ENCODE results near the gene MRPS24.
A peak's percentile ranks its signal among the peaks of the same experiment; 100 is the strongest.
"Not testable (repeated sequence)": the region's sequence is repeated elsewhere in the genome, so short reads cannot be mapped to it uniquely, and the experiment has no call there.

MRPS24 gene

GRCh38 chr7:43850348-43851116 is 18.8 kb downstream of the MRPS24 start:
- DNase-seq: no peak
- in situ Hi-C loops (cut with HindIII; ENCODE audit: low pct_ligation_motif_present, low pct_unique_long_range_greater_than_20kb, low sequenced_read_pairs): no loop called here

GRCh38 chr7:43849047-43849446 is 20.3 kb downstream of the MRPS24 start:
- no peak for DNase-seq
- in situ Hi-C loops (cut with HindIII; ENCODE audit: low pct_ligation_motif_present, low pct_unique_long_range_greater_than_20kb, low sequenced_read_pairs): loop anchor here (25.0 kb wide), 1 partner anchor 262 kb away; the partner anchor contains the start of gene STK17A

GRCh38 chr7:43847496-43847895 is 21.8 kb downstream of the MRPS24 start:
- in situ Hi-C loops (cut with HindIII; ENCODE audit: low pct_ligation_motif_present, low pct_unique_long_range_greater_than_20kb, low sequenced_read_pairs): loop anchor here (25.0 kb wide), 1 partner anchor 260 kb away; the partner anchor contains the start of gene STK17A

GRCh38 chr7:43844662-43845061 is 24.7 kb downstream of the MRPS24 start:
- no peak for DNase-seq
- in situ Hi-C loops (cut with HindIII; ENCODE audit: low pct_ligation_motif_present, low pct_unique_long_range_greater_than_20kb, low sequenced_read_pairs): loop anchor here (25.0 kb wide), 1 partner anchor 257 kb away; the partner anchor contains the start of gene STK17A

More at GRCh38 chr7:43847496-43847895, 21.8 kb downstream of the MRPS24 start:
- no peak for DNase-seq

- in situ Hi-C loops (cut with HindIII; ENCODE audit: low pct_ligation_motif_present, low pct_unique_long_range_greater_than_20kb, low sequenced_read_pairs): loop anchor here (25.0 kb wide), 1 partner anchor 257 kb away; the partner anchor contains the start of gene STK17A
- no peak for DNase-seq
Observed at GRCh38 chr7:43844257-43844656, 25.1 kb downstream of the MRPS24 start.

GRCh38 chr7:43843296-43843695 is 26.0 kb downstream of the MRPS24 start:
- in situ Hi-C loops (cut with HindIII; ENCODE audit: low pct_ligation_motif_present, low pct_unique_long_range_greater_than_20kb, low sequenced_read_pairs): loop anchor here (25.0 kb wide), 1 partner anchor 256 kb away; the partner anchor contains the start of gene STK17A
- DNase-seq: no peak

- in situ Hi-C loops (cut with HindIII; ENCODE audit: low pct_ligation_motif_present, low pct_unique_long_range_greater_than_20kb, low sequenced_read_pairs): loop anchor here (25.0 kb wide), 1 partner anchor 251 kb away; the partner anchor contains the start of gene STK17A
- DNase-seq: no peak
Observed at GRCh38 chr7:43838201-43838658, 31.1 kb downstream of the MRPS24 start.

GRCh38 chr7:43834463-43835251 is 34.7 kb downstream of the MRPS24 start:
- in situ Hi-C loops (cut with HindIII; ENCODE audit: low pct_ligation_motif_present, low pct_unique_long_range_greater_than_20kb, low sequenced_read_pairs): loop anchor here (25.0 kb wide), 1 partner anchor 247 kb away; the partner anchor contains the start of gene STK17A
- DNase-seq: peak; percentile 64

GRCh38 chr7:43830917-43831316 is 38.4 kb downstream of the MRPS24 start:
- not testable (repeated sequence) for DNase-seq
- in situ Hi-C loops (cut with HindIII; ENCODE audit: low pct_ligation_motif_present, low pct_unique_long_range_greater_than_20kb, low sequenced_read_pairs): loop anchor here (25.0 kb wide), 1 partner anchor 244 kb away; the partner anchor contains the start of gene STK17A

GRCh38 chr7:43825391-43825808 is 43.9 kb downstream of the MRPS24 start:
- in situ Hi-C loops (cut with HindIII; ENCODE audit: low pct_ligation_motif_present, low pct_unique_long_range_greater_than_20kb, low sequenced_read_pairs): loop anchor here (25.0 kb wide), 1 partner anchor 238 kb away; the partner anchor contains the start of gene STK17A
- no peak for DNase-seq

GRCh38 chr7:43824963-43825362 is 44.4 kb downstream of the MRPS24 start:
- no peak for DNase-seq
- in situ Hi-C loops (cut with HindIII; ENCODE audit: low pct_ligation_motif_present, low pct_unique_long_range_greater_than_20kb, low sequenced_read_pairs): loop anchor here (25.0 kb wide), 1 partner anchor 238 kb away; the partner anchor contains the start of gene STK17A

- in situ Hi-C loops (cut with HindIII; ENCODE audit: low pct_ligation_motif_present, low pct_unique_long_range_greater_than_20kb, low sequenced_read_pairs); DNase-seq: not testable (repeated sequence)
Observed at GRCh38 chr7:43824513-43824912, 44.8 kb downstream of the MRPS24 start.

- in situ Hi-C loops (cut with HindIII; ENCODE audit: low pct_ligation_motif_present, low pct_unique_long_range_greater_than_20kb, low sequenced_read_pairs): no loop called here
Observed at GRCh38 chr7:43823941-43824340, 45.4 kb downstream of the MRPS24 start.

GRCh38 chr7:43823425-43823824 is 45.9 kb downstream of the MRPS24 start:
- in situ Hi-C loops (cut with HindIII; ENCODE audit: low pct_ligation_motif_present, low pct_unique_long_range_greater_than_20kb, low sequenced_read_pairs); DNase-seq: not testable (repeated sequence)

More at GRCh38 chr7:43823941-43824340, 45.4 kb downstream of the MRPS24 start:
- DNase-seq: no peak
